PFSK-1 (cell line): Measurements from ENCODE around the gene SLC44A5.

Experiments
- FOXP2 ChIP-seq: optimal IDR thresholded peaks from 2 replicates; pipeline ENCODE3; 2011; ENCODE audit warnings: borderline replicate concordance, control low read depth, inconsistent platforms; ENCODE audit not compliant: insufficient read depth; ENCODE audit errors: extremely low read length, extremely low read depth
- POLR2AphosphoS5 ChIP-seq: IDR thresholded peaks from 2 replicates; pipeline ENCODE4 v1.6.1; 2012; ENCODE audit warnings: low read depth, mild to moderate bottlenecking, control low read depth, low read length, moderate library complexity
- REST ChIP-seq, 2 experiments: IDR thresholded peaks; 2 replicates each; pipeline versions ENCODE4 v1.6.1 to v1.8.0; 2011 to 2012; ENCODE audit warnings: low read depth in 2 of 2, low read length in 2 of 2, control low read depth in 1 of 2, inconsistent platforms in 1 of 2, mild to moderate bottlenecking in 1 of 2, moderate library complexity in 1 of 2; ENCODE audit not compliant: insufficient read depth in 1 of 2
- SIN3A ChIP-seq: IDR thresholded peaks from 2 replicates; pipeline ENCODE4 v1.6.1; 2012; ENCODE audit warnings: mild to moderate bottlenecking, low read length, moderate library complexity, borderline replicate concordance; ENCODE audit not compliant: insufficient read depth
- TAF1 ChIP-seq: IDR thresholded peaks from 2 replicates; pipeline ENCODE4 v1.6.1; 2012; ENCODE audit warnings: low read length, control low read depth, borderline replicate concordance; ENCODE audit not compliant: insufficient read depth

Gene SLC44A5

GRCh38 chr1:75174031-75174760 is 436.7 kb downstream of the SLC44A5 start:
- TF ChIP-seq POLR2AphosphoS5 (no peak), SIN3A (no peak), TAF1 (no peak), FOXP2 (no peak), REST (IDR thresholded peaks at IDR 0.05; ENCODE audit: insufficient read depth in 1 of 2, low read depth in 2 of 2, low read length in 2 of 2) (no peak)

GRCh38 chr1:75172556-75172955 is 438.4 kb downstream of the SLC44A5 start:
- no peak for TF ChIP-seq POLR2AphosphoS5
- no peak for TF ChIP-seq TAF1
- no peak for TF ChIP-seq FOXP2
- no peak for TF ChIP-seq REST (IDR thresholded peaks at IDR 0.05; ENCODE audit: insufficient read depth in 1 of 2, low read depth in 2 of 2, low read length in 2 of 2)
- no peak for TF ChIP-seq SIN3A

DNA sequence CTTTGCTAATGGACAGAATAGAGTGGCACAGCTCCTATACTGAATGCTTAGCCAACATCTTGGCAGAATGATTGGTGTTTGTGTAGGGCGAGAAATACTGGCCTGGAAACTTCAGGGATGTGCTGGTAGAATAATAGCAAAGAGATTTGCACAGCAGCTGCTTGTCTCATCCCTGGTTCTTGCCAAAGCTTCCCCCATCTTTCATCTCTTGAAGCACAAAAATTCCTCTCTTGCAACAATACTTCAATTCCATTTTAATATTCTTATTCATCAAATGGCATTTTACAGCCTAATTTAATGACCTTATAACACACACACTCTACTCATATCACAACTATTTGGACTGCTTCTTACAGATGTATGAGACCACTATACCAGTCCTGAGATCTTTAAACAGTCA is 439.0 kb downstream of the SLC44A5 start:
- no peak for TF ChIP-seq TAF1
- no peak for TF ChIP-seq FOXP2
- TF ChIP-seq REST (IDR thresholded peaks at IDR 0.05; ENCODE audit: insufficient read depth in 1 of 2, low read depth in 2 of 2, low read length in 2 of 2), result no peak
- no peak for TF ChIP-seq SIN3A
- TF ChIP-seq POLR2AphosphoS5, result no peak

DNA sequence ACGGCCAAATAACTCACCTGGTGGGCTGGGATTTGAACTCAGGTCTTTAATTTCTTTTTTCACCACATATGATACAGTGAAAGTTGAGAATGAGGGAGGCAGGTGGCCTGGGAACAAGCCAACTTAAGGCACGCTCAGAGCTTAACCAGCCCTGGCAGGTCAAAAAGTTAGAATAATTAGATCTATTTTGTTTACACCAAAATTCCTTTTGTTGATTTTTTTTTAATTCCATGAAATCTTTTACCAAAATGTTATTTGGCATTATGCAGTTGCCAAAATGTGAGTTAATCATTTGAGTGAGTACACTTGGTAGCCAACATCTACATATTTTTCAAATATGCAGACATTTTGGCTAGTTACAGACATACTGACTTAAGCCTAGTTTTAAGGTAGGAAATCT is 439.9 kb downstream of the SLC44A5 start:
- TF ChIP-seq FOXP2, result no peak
- no peak for TF ChIP-seq REST (IDR thresholded peaks at IDR 0.05; ENCODE audit: insufficient read depth in 1 of 2, low read depth in 2 of 2, low read length in 2 of 2)
- no peak for TF ChIP-seq TAF1
- no peak for TF ChIP-seq POLR2AphosphoS5
- no peak for TF ChIP-seq SIN3A

GRCh38 chr1:75170011-75170410 is 440.9 kb downstream of the SLC44A5 start:
- TF ChIP-seq POLR2AphosphoS5 (no peak), REST (IDR thresholded peaks at IDR 0.05; ENCODE audit: insufficient read depth in 1 of 2, low read depth in 2 of 2, low read length in 2 of 2) (no peak), FOXP2 (no peak), SIN3A (no peak), TAF1 (no peak)
